ENCODE data around the gene STRIP2.
"Not testable (repeated sequence)": the region's sequence is repeated elsewhere in the genome, so short reads cannot be mapped to it uniquely, and the experiment has no call there.

- TF ChIP-seq ZFP30 (CRISPR knock-in tag; IDR thresholded peaks at IDR 0.05); PATZ1 (CRISPR knock-in tag; IDR thresholded peaks at IDR 0.05; ENCODE audit: borderline replicate concordance); CREB5 (CRISPR knock-in tag; IDR thresholded peaks at IDR 0.05; ENCODE audit: low read depth); TSHZ2 (CRISPR knock-in tag; IDR thresholded peaks at IDR 0.05); ESRRG (CRISPR knock-in tag; IDR thresholded peaks at IDR 0.05): not testable (repeated sequence)
Measured at GRCh38 chr7:129444776-129445175, 10.5 kb downstream of the STRIP2 start.
